Measurements from ENCODE around the gene PLCB1. TPM values are rescaled to one million over a fixed set of nuclear protein-coding genes. Genes with fewer than 3 reads are reported as not detected.

Gene PLCB1
- polyA plus RNA-seq, 1 donor (not counting 4 experiments of a cell fraction or from before 2014, with no cell fraction given), result 0.37 TPM

- no peaks in the 10 kb centered on the region for H4K20me1 ChIP-seq (ENCODE audit: control insufficient read depth, extremely low read depth, insufficient read depth, low read length)
- dilution Hi-C loops (cut with MboI; ENCODE audit: extremely low pct_ligation_motif_present, low sequenced_read_pairs), result no loop called here
- H3K4me1 ChIP-seq (ENCODE audit: control insufficient read depth, extremely low read depth, insufficient read depth, low read length), result no peaks in the 10 kb centered on the region
- no peaks in the 10 kb centered on the region for H3K9me3 ChIP-seq (ENCODE audit: control insufficient read depth, low read depth, low read length)
- TF ChIP-seq EZH2 (IDR thresholded peaks at IDR 0.05; ENCODE audit: low read length), result no peak
- no peak for TF ChIP-seq CTCF (optimal IDR thresholded peaks at IDR 0.05 in 1 of 3, IDR thresholded peaks at IDR 0.05 in 1 of 3, conservative IDR thresholded peaks at IDR 0.05 in 1 of 3; ENCODE audit: extremely low read depth in 1 of 3, insufficient read depth in 2 of 3, low read length in 3 of 3)
- H3K4me3 ChIP-seq (ENCODE audit: control insufficient read depth in 2 of 3, extremely low read depth in 1 of 3, insufficient read depth in 2 of 3, low read depth in 1 of 3, low read length in 3 of 3), result no peak overlapping the region
- H2AFZ ChIP-seq (ENCODE audit: control insufficient read depth, low read length), result no peak overlapping the region
- no peaks in the 10 kb centered on the region for H3K9me1 ChIP-seq (ENCODE audit: control insufficient read depth, extremely low read depth, insufficient read depth, low read length)
- no peak for FAIRE-seq
- H3K79me2 ChIP-seq (ENCODE audit: control insufficient read depth, insufficient read depth, low read length), result no peaks in the 10 kb centered on the region
- no peaks in the 10 kb centered on the region for H3K36me3 ChIP-seq (ENCODE audit: control insufficient read depth in 2 of 2, extremely low read depth in 1 of 2, insufficient read depth in 2 of 2, low read length in 2 of 2)
- no peak overlapping the region for H3K27ac ChIP-seq (ENCODE audit: control insufficient read depth, insufficient read depth, low read length)
- H3K4me2 ChIP-seq (ENCODE audit: control insufficient read depth, extremely low read depth, insufficient read depth, low read depth, low read length), result no peak overlapping the region
- DNase-seq (ENCODE audit: low read depth, low spot score), result no peak
- no peaks in the 10 kb centered on the region for H3K27me3 ChIP-seq (ENCODE audit: control insufficient read depth, extremely low read depth, insufficient read depth, low read length)
- no peak overlapping the region for H3K9ac ChIP-seq (ENCODE audit: control insufficient read depth, extremely low read depth, insufficient read depth, low read length)
Measured at GRCh38 chr20:8148501-8148900, 16.4 kb downstream of the PLCB1 start.

- Histone ChIP-seq H3K9me1 (ENCODE audit: control insufficient read depth, extremely low read depth, insufficient read depth, low read length) (no peaks in the 10 kb centered on the region), H3K4me3 (ENCODE audit: control insufficient read depth in 2 of 3, extremely low read depth in 1 of 3, insufficient read depth in 2 of 3, low read depth in 1 of 3, low read length in 3 of 3) (no peak overlapping the region), H2AFZ (ENCODE audit: control insufficient read depth, low read length) (no peak overlapping the region), H3K79me2 (ENCODE audit: control insufficient read depth, insufficient read depth, low read length) (no peaks in the 10 kb centered on the region), H3K4me2 (ENCODE audit: control insufficient read depth, extremely low read depth, insufficient read depth, low read depth, low read length) (no peak overlapping the region), H4K20me1 (ENCODE audit: control insufficient read depth, extremely low read depth, insufficient read depth, low read length) (no peaks in the 10 kb centered on the region), H3K9me3 (ENCODE audit: control insufficient read depth, low read depth, low read length) (no peaks in the 10 kb centered on the region), H3K27me3 (ENCODE audit: control insufficient read depth, extremely low read depth, insufficient read depth, low read length) (no peaks in the 10 kb centered on the region), H3K9ac (ENCODE audit: control insufficient read depth, extremely low read depth, insufficient read depth, low read length) (no peak overlapping the region), H3K27ac (ENCODE audit: control insufficient read depth, insufficient read depth, low read length) (no peak overlapping the region), H3K36me3 (ENCODE audit: control insufficient read depth in 2 of 2, extremely low read depth in 1 of 2, insufficient read depth in 2 of 2, low read length in 2 of 2) (no peaks in the 10 kb centered on the region), H3K4me1 (ENCODE audit: control insufficient read depth, extremely low read depth, insufficient read depth, low read length) (no peaks in the 10 kb centered on the region)
- FAIRE-seq (no peak), DNase-seq (ENCODE audit: low read depth, low spot score) (no peak)
- TF ChIP-seq CTCF (optimal IDR thresholded peaks at IDR 0.05 in 1 of 3, IDR thresholded peaks at IDR 0.05 in 1 of 3, conservative IDR thresholded peaks at IDR 0.05 in 1 of 3; ENCODE audit: extremely low read depth in 1 of 3, insufficient read depth in 2 of 3, low read length in 3 of 3) (no peak), EZH2 (IDR thresholded peaks at IDR 0.05; ENCODE audit: low read length) (no peak)
- dilution Hi-C loops (cut with MboI; ENCODE audit: extremely low pct_ligation_motif_present, low sequenced_read_pairs), result no loop called here
Measured at GRCh38 chr20:8150591-8150990, 18.5 kb downstream of the PLCB1 start.

All from keratinocyte (primary cell).